H1 (cell line): ENCODE results near the gene FOXO6. TPM values are rescaled to one million over a fixed set of nuclear protein-coding genes. Genes with fewer than 3 reads are reported as not detected.

ENCODE experiments used
- CTCF ChIA-PET: fragments of 300-600 bp; sonication (Branson Sonifier 250); formaldehyde crosslinking; loops from one replicate; lab custom pipeline; 2021; ENCODE audit not compliant: partially characterized antibody; lab: Charles Lee
- POLR2A ChIA-PET: fragments of 300-600 bp; sonication (Branson Sonifier 250); formaldehyde crosslinking; loops from one replicate; lab custom pipeline; 2021; ENCODE audit warnings: inconsistent platforms; ENCODE audit not compliant: partially characterized antibody; lab: Charles Lee
- DNase-seq, 2 experiments: peaks; one replicate each; pipeline versions ENCODE4 v3.0.0 to v3.0.0-alpha.2; 2010 to 2022; ENCODE audit warnings: low spot score in 2 of 2, low read depth in 1 of 2, mixed read lengths in 1 of 2
- FAIRE-seq: peaks from 2 replicates; lab custom pipeline; 2011; peaks lifted over from hg19 to GRCh38; lab: Jason Lieb, UNC
- H2AFZ ChIP-seq: 2 replicates; pipeline ENCODE4 v1.8.1; 2012; ENCODE audit warnings: low read length, inconsistent platforms
- H2AK5ac ChIP-seq: 2 replicates; pipeline ENCODE4 v1.6.1; 2013; ENCODE audit warnings: low read depth, low read length
- H2BK120ac ChIP-seq: replicated peaks from 2 replicates; pipeline ENCODE3; 2013; ENCODE audit warnings: low read depth, low read length, inconsistent platforms
- H2BK12ac ChIP-seq: 2 replicates; pipeline ENCODE4 v1.6.1; 2013; ENCODE audit warnings: low read depth, low read length
- H2BK15ac ChIP-seq: 2 replicates; pipeline ENCODE4 v1.6.1; 2013; ENCODE audit warnings: low read length
- H2BK20ac ChIP-seq: 2 replicates; pipeline ENCODE4 v1.6.1; 2013; ENCODE audit warnings: low read length
- H2BK5ac ChIP-seq: 2 replicates; pipeline ENCODE4 v1.6.1; 2013; ENCODE audit warnings: low read depth, low read length
- H3K14ac ChIP-seq: 2 replicates; pipeline ENCODE4 v1.6.1; 2013; ENCODE audit warnings: inconsistent platforms; ENCODE audit not compliant: insufficient read length
- H3K18ac ChIP-seq: 2 replicates; pipeline ENCODE4 v1.6.1; 2013; ENCODE audit warnings: low read length; ENCODE audit errors: extremely low read depth
- H3K23ac ChIP-seq: 2 replicates; pipeline ENCODE4 v1.6.1; 2013; ENCODE audit warnings: inconsistent platforms; ENCODE audit not compliant: insufficient read length
- H3K23me2 ChIP-seq: 2 replicates; pipeline ENCODE4 v1.6.1; 2013; ENCODE audit warnings: low read depth, low read length
- H3K27ac ChIP-seq: 2 replicates; pipeline ENCODE4 v1.6.1; 2011; ENCODE audit warnings: low read depth, low read length, inconsistent platforms
- H3K27me3 ChIP-seq, 4 experiments: replicated peaks in 1 of 4; 1 replicate in 1 of 4; 2 replicates in 3 of 4; pipeline versions ENCODE4 v1.6.1 to v1.8.1; 2011 to 2013; ENCODE audit warnings: low read length in 3 of 4, mild to moderate bottlenecking in 3 of 4, inconsistent platforms in 2 of 4, mixed read lengths in 2 of 4, moderate library complexity in 1 of 4; ENCODE audit not compliant: control insufficient read depth in 3 of 4, insufficient read depth in 3 of 4; ENCODE audit errors: extremely low read depth in 1 of 4
- H3K36me3 ChIP-seq, 4 experiments: 2 replicates each; pipeline versions ENCODE4 v1.6.1 to v1.8.1; 2011 to 2013; ENCODE audit warnings: mild to moderate bottlenecking in 4 of 4, low read length in 3 of 4, moderate library complexity in 2 of 4, control low read depth in 1 of 4, inconsistent platforms in 1 of 4; ENCODE audit not compliant: insufficient read depth in 4 of 4, control insufficient read depth in 2 of 4
- H3K4ac ChIP-seq: replicated peaks from 2 replicates; pipeline ENCODE3; 2013; ENCODE audit warnings: low read length, low read depth, mixed read lengths, inconsistent platforms; ENCODE audit not compliant: insufficient read length
- H3K4me1 ChIP-seq, 4 experiments: replicated peaks in 1 of 4; 1 replicate in 1 of 4; 2 replicates in 3 of 4; pipeline versions ENCODE4 v1.6.1 to v1.8.1; 2011 to 2013; ENCODE audit warnings: low read length in 3 of 4, inconsistent platforms in 2 of 4, mixed read lengths in 1 of 4; ENCODE audit not compliant: insufficient read depth in 4 of 4, control insufficient read depth in 3 of 4
- H3K4me2 ChIP-seq, 2 experiments: 2 replicates each; pipeline versions ENCODE4 v1.6.1 to v1.8.1; 2011 to 2013; ENCODE audit warnings: low read depth in 2 of 2, low read length in 2 of 2, control low read depth in 1 of 2, inconsistent platforms in 1 of 2, mild to moderate bottlenecking in 1 of 2; ENCODE audit not compliant: insufficient read depth in 1 of 2
- H3K4me3 ChIP-seq, 4 experiments: fragments of 200-600, 300-600 bp in 1 of 4; sonication (generic), shearing (Covaris generic), sonication (Bioruptor Twin) in 1 of 4; 2 replicates each; pipeline versions ENCODE4 v1.5.1 to v1.8.1; 2011 to 2016; ENCODE audit warnings: low read length in 4 of 4, low read depth in 3 of 4, control low read depth in 2 of 4, inconsistent platforms in 2 of 4, mild to moderate bottlenecking in 2 of 4, mixed read lengths in 1 of 4, moderate library complexity in 1 of 4; ENCODE audit not compliant: insufficient read depth in 2 of 4; ENCODE audit errors: extremely low read depth in 1 of 4
- H3K56ac ChIP-seq: replicated peaks from 2 replicates; pipeline ENCODE3; 2013; ENCODE audit warnings: low read depth, mild to moderate bottlenecking, mixed read lengths, low read length, inconsistent platforms; ENCODE audit not compliant: insufficient read length
- H3K79me1 ChIP-seq: 2 replicates; pipeline ENCODE4 v1.6.1; 2013; ENCODE audit warnings: low read depth, low read length, control low read depth
- H3K79me2 ChIP-seq, 2 experiments: 2 replicates each; pipeline versions ENCODE4 v1.6.1 to v1.8.1; 2012 to 2013; ENCODE audit warnings: low read length in 2 of 2, mild to moderate bottlenecking in 2 of 2, inconsistent platforms in 1 of 2; ENCODE audit not compliant: insufficient read depth in 2 of 2, control insufficient read depth in 1 of 2
- H3K9ac ChIP-seq, 4 experiments: replicated peaks in 1 of 4; 1 replicate in 1 of 4; 2 replicates in 3 of 4; pipeline versions ENCODE4 v1.6.1 to v1.8.1; 2011 to 2013; ENCODE audit warnings: low read depth in 3 of 4, low read length in 3 of 4, control low read depth in 2 of 4, mild to moderate bottlenecking in 2 of 4, moderate library complexity in 2 of 4, inconsistent platforms in 1 of 4; ENCODE audit errors: extremely low read depth in 1 of 4
- H3K9me3 ChIP-seq, 2 experiments: 2 replicates each; pipeline versions ENCODE4 v1.6.1 to v1.8.1; 2012 to 2013; ENCODE audit warnings: mild to moderate bottlenecking in 2 of 2, moderate library complexity in 2 of 2, control low read depth in 1 of 2, inconsistent platforms in 1 of 2, low read depth in 1 of 2, low read length in 1 of 2, mixed read lengths in 1 of 2; ENCODE audit not compliant: insufficient read depth in 2 of 2
- H4K20me1 ChIP-seq, 2 experiments: replicated peaks in 1 of 2; 2 replicates each; pipeline versions ENCODE3 to v1.8.1; 2011 to 2013; ENCODE audit warnings: inconsistent platforms in 2 of 2, low read length in 2 of 2, mild to moderate bottlenecking in 1 of 2; ENCODE audit not compliant: insufficient read depth in 2 of 2, control insufficient read depth in 1 of 2
- H4K5ac ChIP-seq: 2 replicates; pipeline ENCODE4 v1.6.1; 2013; ENCODE audit warnings: low read length, low read depth, mixed read lengths, inconsistent platforms; ENCODE audit not compliant: insufficient read length
- H4K8ac ChIP-seq: 2 replicates; pipeline ENCODE4 v1.8.0; 2013; ENCODE audit warnings: mild to moderate bottlenecking, moderate library complexity, low read length, inconsistent platforms; ENCODE audit not compliant: insufficient read depth; ENCODE audit errors: extremely low read depth
- H4K91ac ChIP-seq: replicated peaks from 2 replicates; pipeline ENCODE3; 2013; ENCODE audit warnings: low read length, mixed read lengths, inconsistent platforms; ENCODE audit not compliant: insufficient read length
- CEBPB ChIP-seq: IDR thresholded peaks from 2 replicates; pipeline ENCODE4 v1.6.1; 2012; ENCODE audit warnings: low read depth, low read length
- CHD1 ChIP-seq: IDR thresholded peaks from 2 replicates; pipeline ENCODE4 v1.6.1; 2012; ENCODE audit warnings: low read depth, low read length, improper control_type of control experiment
- EGR1 ChIP-seq: IDR thresholded peaks from 2 replicates; pipeline ENCODE4 v1.6.1; 2011; ENCODE audit warnings: low read depth, low read length, borderline replicate concordance
- JUN ChIP-seq: IDR thresholded peaks from 2 replicates; pipeline ENCODE4 v1.6.1; 2011; ENCODE audit warnings: low read depth, mild to moderate bottlenecking, improper control_type of control experiment, low read length
- KDM1A ChIP-seq: fragments of 200-600, 300-600 bp; sonication (generic); IDR thresholded peaks from 2 replicates; pipeline ENCODE4 v1.7.1; 2016; ENCODE audit warnings: mild to moderate bottlenecking, low read length, borderline replicate concordance
- KDM4A ChIP-seq: IDR thresholded peaks from one replicate; pipeline ENCODE4 v1.7.1; 2012; ENCODE audit warnings: low read depth, mild to moderate bottlenecking, moderate library complexity, low read length, inconsistent platforms; ENCODE audit not compliant: severe bottlenecking
- NRF1 ChIP-seq: IDR thresholded peaks from 2 replicates; pipeline ENCODE4 v1.6.1; 2011; ENCODE audit warnings: mild to moderate bottlenecking, low read depth, low read length, improper control_type of control experiment
- SP4 ChIP-seq: IDR thresholded peaks from 2 replicates; pipeline ENCODE4 v1.6.1; 2012; ENCODE audit warnings: low read length, inconsistent platforms
- WGBS, 2 experiments: shearing (Covaris generic) in 1 of 2; methylation state at CpG; one replicate each; pipeline versions ENCODE4 v1.1.6 to v1.1.7; 2013 to 2015; ENCODE audit warnings: low lambda C conversion rate in 2 of 2, mixed read lengths in 2 of 2, inconsistent platforms in 1 of 2, low coverage in 1 of 2, missing lambda C conversion rate in 1 of 2; ENCODE audit not compliant: insufficient replicate concordance in 2 of 2, insufficient coverage in 1 of 2, insufficient read length in 1 of 2; ENCODE audit errors: extremely low coverage in 1 of 2, missing lambda C conversion rate in 1 of 2; 5-methylcytosine and 5-hydroxymethylcytosine counted together
- polyA plus RNA-seq, 7 experiments: library from polyadenylated mRNA; depleted of rRNA in 3 of 7; stranded (reverse) in 5 of 7; unstranded in 2 of 7; fragments of >200 nt in 5 of 7; fragments of 200-250 nt in 2 of 7; gene quantifications; 1 replicate in 5 of 7; 2 replicates in 1 of 7; 4 replicates in 1 of 7; pipeline versions ENCODE4 v1.2.1 to v1.2.3, GENCODE V29; 2011 to 2013; ENCODE audit warnings: missing spikeins in 2 of 7, mixed read lengths in 2 of 7
- total RNA-seq: library from RNA; stranded (reverse); fragmentation: NEBNext Ultra II Directional; extraction: Animal tissue kit (Norgen Biotek cat#: 25700); gene quantifications from 2 replicates; pipeline ENCODE4 v1.2.1, GENCODE V29; 2021

The FOXO6 gene
- total and polyA plus RNA-seq, 2 of the 8 experiments (the other 6 are each of a cell fraction or from before 2014, with no cell fraction given), result 0.59 to 3.0 TPM

- no peak overlapping the region for H3K27ac ChIP-seq
- no peak for FAIRE-seq
- no peak overlapping the region for H4K5ac ChIP-seq
- H3K79me1 ChIP-seq, result no peaks in the 10 kb centered on the region; the same call in 1 of the 2 replicates
- no peak overlapping the region for H2BK12ac ChIP-seq
- no peak overlapping the region for H3K18ac ChIP-seq
- no peak overlapping the region for H2BK120ac ChIP-seq
- no peak overlapping the region for H3K4me2 ChIP-seq
- DNase-seq, result no peak
- H4K8ac ChIP-seq, result no peak overlapping the region
- H2BK15ac ChIP-seq, result no peak overlapping the region
- H2BK20ac ChIP-seq, result no peak overlapping the region
- no peak overlapping the region for H2AFZ ChIP-seq
- no peaks in the 10 kb centered on the region for H3K9me3 ChIP-seq
- peaks cover 0 to 4% of the 10 kb centered on the region in 2 experiments for H4K20me1 ChIP-seq
- H3K79me2 ChIP-seq, result no peaks in the 10 kb centered on the region
- peaks cover 0 to 5% (median 3%) of the 10 kb centered on the region in 4 experiments; a peak in 3 of 7 replicates for H3K4me1 ChIP-seq
- 93% methylated on average over 4 of the region's 4 CpGs; no CpG with 5 or more reads in 1 of the 2 experiments for WGBS, 2 experiments
- no peak overlapping the region for H2BK5ac ChIP-seq
- no peak overlapping the region for H3K23ac ChIP-seq
- CTCF ChIA-PET, result interaction anchor here (0.6 to 16.2 kb wide), 11 partner anchors 13 to 160 kb away, joined by 3 to 420 read pairs (median 19); partner anchors contain the start of gene FOXO6
- H3K27me3 ChIP-seq, result no peaks in the 10 kb centered on the region
- H3K14ac ChIP-seq, result no peak overlapping the region
- H3K23me2 ChIP-seq, result peaks cover 2% of the 10 kb centered on the region; the same call in 1 of the 2 replicates
- no peaks in the 10 kb centered on the region for H3K36me3 ChIP-seq
- POLR2A ChIA-PET, result no interaction called here
- H3K56ac ChIP-seq, result no peak overlapping the region
- no peak overlapping the region for H3K4me3 ChIP-seq
- no peak overlapping the region for H3K9ac ChIP-seq
- no peak overlapping the region for H3K4ac ChIP-seq
- no peak overlapping the region for H4K91ac ChIP-seq
- H2AK5ac ChIP-seq, result no peak overlapping the region
- TF ChIP-seq EGR1, result no peak
- TF ChIP-seq KDM1A, result no peak
- no peak for TF ChIP-seq NRF1
- TF ChIP-seq SP4, result no peak
- TF ChIP-seq JUN, result no peak
- no peak for TF ChIP-seq KDM4A
- no peak for TF ChIP-seq CEBPB
- TF ChIP-seq CHD1, result no peak
Measured at GRCh38 chr1:41430069-41430468, 68.8 kb downstream of the FOXO6 start.
